Stimulated activated CD4-positive, alpha-beta T cell treated with anti-CD3 and anti-CD28 coated beads, Interleukin-4, amount 100 ng/mL, for 48 hours (primary cell): ENCODE data around the gene AK5.
"Not testable (repeated sequence)": the region's sequence is repeated elsewhere in the genome, so short reads cannot be mapped to it uniquely, and the experiment has no call there.

Experiments used
- DNase-seq, 2 donors: peaks; one replicate each; pipeline ENCODE4 v3.0.0-alpha.2; 2020; ENCODE audit warnings: low read depth in 2 of 2

AK5 gene

DNA sequence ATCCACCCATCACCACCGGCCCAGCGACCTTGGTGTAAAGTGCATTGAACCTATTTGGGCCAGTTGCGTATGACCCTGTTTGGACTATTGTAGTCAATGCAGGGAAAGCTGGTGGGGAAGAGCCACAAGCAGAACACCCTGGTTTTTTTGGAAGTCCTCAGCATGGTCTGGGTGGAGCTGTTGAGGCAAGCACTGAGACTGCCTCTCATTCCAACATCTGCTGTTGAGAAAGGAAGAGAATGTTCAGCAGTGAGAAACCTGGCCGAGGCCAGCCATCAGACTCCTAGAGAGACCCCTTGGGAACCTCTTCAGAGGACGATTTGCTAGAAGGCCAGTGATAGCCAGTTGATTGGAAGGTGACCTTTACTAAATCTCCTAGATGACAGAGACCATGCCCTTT is 217.6 kb downstream of the AK5 start:
- no peak for DNase-seq

DNA sequence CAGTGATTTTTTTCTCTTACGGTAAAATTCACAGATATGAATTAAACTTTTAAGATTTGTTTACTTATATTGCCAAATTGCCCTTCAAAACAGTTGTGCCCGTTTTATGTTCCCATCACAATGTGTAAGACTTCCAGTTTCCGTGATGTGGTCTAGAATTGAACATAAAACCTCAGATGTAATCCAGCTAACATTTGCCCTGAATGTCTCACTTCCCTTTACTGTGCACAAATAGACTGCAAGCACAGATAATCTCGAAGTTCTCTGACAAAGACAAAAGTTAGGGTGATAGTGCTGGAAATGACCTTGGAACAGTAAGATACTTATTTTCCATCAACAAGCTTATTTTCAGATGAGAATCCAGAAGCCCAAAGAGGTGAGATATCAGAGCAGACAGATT is 223.2 kb downstream of the AK5 start:
- no peak for DNase-seq

DNA sequence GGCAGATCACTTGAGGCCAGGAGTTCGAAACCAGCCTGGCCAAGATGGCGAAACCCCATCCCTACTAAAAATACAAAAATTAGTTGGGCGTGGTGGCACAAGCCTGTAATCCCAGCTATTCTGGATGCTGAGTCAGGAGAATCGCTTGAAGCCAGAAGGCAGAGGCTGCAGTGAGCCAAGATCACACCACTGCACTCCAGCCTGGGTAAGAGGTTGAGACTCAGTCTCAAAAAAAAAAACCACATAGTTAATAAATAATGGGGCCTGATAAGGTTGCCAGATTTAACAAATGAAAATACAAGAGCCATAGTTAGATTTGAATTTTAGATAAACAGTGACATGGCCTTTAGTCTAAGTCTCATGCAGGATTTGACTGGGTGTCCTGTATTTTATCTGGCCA is 225.0 kb downstream of the AK5 start:
- DNase-seq, result no peak

DNA sequence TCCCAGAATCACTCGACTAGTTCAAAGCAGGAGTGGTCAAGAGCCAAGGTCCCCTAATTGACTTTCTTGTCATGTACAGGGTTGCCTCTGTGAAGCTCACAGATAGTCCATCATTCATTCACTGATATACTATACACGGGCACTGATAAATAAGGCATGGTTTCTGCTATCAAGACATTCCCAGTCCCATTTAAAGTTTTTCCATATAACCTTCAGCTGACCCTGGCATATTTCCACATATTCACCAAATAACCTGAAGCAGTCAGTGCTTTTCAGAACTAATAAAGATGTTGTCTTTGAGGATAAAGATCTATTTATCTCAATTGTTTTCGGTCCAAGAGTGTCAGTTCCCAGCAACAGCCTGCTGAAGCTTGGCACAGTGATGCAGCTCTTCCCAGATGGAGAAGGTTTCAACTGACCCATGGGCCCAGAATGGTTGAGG is 227.3 kb downstream of the AK5 start:
- no peak for DNase-seq

DNA sequence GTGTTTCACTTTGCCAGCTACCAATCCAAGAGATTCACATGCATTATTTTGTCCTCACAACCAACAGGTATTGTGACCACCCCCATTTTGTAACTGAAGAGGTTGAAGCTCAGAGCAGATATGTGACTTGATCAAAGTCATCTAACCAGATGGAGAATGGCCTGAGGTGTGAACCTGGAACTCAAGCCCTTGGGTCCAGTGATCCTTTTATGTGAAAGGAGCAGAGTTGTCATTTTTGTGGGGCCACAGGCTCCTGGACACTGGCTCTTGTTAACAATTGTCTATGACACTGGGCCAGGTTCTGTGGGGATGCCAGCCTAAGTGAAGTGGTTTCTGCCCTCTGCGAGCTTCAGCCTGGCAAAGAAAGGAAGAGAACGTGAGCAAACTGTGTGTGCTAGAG is 228.1 kb downstream of the AK5 start:
- no peak for DNase-seq

DNA sequence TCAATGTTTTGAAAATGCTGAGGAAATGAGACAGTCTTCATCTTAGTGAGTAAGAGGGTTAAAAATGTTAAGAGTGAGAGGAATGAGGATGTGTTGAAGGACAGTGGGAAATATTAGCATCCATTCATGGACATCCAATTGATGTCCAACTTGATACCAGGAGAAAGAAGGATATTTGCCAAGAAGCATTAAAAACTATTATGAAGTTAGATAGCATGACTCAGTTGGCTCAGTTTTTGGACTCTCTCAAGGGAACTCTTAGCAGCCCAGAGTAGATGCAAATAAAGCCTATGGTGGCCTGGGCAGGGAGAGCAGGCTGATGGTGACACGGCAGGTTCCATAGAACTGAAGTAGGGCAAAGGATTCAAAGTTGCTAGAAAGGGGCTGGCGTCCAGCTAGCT is 229.6 kb downstream of the AK5 start:
- DNase-seq, result no peak

DNA sequence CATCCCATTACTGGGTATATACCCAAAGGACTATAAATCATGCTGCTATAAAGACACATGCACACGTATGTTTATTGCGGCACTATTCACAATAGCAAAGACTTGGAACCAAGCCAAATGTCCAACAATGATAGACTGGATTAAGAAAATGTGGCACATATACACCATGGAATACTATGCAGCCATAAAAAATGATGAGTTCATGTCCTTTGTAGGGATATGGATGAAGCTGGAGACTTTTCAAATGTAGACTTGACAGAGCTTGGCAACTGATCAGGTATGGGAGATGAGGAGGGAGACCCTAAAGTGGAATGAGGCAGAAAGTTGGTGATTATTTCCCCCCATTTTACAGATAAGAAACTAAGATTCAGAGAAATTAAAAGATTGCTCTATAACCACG is 230.8 kb downstream of the AK5 start:
- DNase-seq, result not testable (repeated sequence)

DNA sequence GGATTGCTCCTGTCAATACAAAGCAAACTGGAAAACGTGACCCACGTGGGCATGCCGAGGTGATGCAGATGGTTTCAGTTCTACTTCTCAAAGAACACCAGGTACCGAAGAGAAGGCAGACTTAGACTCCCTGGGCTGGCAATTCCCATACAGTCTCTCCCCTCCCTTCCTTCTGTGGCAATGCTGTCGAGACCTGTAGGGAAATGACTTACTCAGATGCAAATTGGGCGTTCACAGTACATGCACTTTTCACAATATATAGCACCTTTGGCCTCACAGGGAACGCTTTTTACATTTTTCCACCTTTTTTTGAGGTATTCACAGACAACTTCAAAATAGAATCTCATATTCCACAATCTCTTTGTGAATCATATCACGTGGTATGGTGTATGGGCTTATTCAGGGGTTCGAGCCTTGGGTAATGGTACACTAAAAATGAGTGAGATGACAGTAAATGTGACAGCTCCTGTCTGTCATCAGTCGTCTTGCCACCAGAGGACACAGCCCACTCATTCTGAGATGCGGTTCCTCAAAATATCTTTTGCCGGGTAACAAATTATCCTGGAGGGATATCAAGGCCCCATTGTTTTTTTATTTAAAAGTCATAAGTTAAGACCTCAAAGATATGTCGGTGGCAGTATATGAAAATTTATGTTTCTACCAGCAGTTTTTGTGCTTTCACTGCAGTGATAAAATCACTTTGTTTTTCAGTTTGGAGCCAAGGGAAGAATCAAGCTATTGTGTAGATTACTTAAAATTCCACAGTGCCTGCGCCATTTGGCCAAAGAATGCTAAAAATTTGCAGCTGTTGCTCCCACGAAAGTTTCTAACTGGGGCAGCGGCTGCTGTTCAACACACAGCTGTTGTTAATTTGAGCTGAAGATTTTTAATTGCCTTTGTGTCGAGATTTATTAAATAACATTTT is 232.3 kb downstream of the AK5 start:
- no peak for DNase-seq

DNA sequence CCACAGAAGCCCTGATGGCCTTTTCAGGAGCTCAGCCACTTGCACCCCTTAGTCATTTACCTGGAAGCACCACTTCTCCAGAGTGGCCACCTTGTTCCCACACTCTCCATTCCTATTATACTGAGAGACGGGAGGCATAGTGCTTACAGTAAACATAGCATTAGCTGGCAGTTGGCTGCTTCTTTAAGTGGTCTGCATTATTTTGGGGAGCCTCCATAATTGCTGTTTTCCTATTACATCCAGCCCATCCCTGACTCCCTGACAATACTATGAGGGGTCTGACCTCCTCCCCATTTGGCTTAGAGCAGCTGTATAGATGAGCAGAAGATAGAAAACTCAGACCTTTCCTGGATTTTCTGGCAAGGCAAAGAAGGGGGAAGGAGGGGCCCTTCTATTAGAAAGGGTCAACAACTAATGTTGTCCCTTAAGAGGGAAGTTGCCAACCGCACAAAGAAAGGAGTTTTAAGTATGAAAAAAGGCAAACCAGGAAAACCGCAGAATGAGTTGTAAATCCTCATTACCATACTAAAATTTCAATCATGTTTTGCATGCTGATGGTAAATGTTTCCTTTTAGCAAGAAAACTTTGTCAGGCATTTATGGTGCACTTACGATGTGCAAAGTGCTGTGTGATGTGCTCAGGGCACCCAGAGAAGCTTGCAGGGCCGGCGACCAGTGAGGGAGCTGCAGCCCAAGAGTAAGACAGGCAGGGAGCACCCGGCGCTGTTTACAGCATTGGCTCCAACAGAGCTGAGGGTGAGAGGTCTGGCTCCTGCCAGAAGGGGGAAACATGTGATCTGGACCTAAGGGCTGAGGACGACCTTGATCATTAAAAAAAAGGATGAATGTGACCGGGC is 233.3 kb downstream of the AK5 start:
- no peak for DNase-seq

DNA sequence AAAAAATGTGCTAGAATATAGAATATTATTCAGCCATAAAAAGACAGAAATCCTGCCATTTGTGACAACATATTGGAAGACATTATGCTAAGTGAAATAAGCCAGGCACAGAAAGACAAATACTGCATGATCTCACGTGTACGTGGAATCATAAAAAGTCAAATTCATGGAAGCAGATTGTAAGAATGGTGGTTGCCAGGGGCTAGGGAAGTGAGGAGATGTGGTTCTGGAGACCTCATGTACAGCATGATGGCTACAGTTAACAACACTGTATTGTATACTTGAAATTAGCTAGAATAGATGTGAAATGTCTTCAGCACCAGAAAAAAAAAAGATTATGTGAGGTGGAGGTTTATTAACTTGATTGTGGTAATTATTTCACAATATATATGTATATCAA is 234.3 kb downstream of the AK5 start:
- DNase-seq, result no peak

DNA sequence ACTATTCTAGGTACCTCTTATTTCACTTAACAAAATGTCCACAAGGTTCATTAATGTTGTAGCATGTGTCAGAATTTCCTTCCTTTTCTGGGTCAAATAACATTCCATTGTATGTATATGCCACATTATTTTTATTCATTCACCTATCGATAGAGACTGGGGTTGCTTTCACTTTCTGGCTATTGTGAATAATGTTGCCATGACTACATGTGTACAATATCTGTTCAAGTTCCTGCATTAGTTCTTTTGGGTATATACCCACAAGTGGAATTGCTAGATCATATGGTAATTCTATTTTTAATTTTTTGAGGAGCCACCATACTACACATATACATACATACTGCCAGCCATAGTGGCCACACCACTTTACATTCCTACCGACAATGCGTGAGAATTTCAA is 242.2 kb downstream of the AK5 start:
- DNase-seq, result no peak

DNA sequence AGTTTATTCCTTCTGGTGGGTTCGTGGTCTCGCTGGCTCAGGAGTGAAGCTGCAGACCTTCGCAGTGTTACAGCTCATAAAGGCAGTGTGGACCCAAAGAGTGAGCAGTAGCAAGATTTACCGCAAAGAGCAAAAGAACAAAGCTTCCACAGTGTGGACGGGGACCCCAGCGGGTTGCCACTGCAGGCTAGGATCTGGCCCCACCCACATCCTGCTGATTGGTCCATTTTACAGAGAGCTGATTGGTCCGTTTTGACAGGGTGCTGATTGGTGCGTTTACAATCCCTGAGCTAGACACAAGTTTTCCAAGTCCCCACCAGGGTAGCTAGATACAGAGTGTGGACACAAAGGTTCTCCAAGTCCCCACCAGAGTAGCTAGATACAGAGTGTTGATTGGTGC is 249.3 kb downstream of the AK5 start:
- not testable (repeated sequence) for DNase-seq

DNA sequence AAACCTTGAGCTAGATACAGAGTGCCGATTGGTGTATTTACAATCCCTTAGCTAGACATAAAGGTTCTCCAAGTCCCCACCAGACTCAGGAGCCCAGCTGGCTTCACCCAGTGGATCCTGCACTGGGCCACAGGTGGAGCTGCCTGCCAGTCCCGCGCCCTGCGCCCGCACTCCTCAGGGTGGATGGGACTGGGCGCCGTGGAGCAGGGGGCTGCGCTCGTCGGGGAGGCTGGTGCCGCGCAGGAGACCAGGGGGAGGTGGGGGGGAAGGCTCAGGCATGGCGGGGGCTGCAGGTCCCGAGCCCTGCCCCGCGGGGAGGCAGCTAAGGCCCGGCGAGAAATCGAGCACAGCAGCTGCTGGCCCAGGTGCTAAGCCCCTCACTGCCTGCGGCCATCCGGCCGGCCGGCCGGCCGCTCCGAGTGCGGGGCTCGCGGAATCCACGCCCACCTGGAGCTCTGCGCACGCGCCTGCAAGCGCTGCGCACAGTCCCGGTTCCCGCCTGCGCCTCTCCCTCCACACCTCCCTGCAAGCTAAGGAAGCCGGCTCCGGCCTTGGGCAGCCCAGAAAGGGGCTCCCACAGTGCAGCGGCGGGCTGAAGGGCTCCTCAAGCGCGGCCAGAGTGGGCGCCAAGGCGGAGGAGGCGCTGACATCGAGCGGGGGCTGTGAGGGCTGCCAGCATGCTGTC is 249.9 kb downstream of the AK5 start:
- DNase-seq, result not testable (repeated sequence)

DNA sequence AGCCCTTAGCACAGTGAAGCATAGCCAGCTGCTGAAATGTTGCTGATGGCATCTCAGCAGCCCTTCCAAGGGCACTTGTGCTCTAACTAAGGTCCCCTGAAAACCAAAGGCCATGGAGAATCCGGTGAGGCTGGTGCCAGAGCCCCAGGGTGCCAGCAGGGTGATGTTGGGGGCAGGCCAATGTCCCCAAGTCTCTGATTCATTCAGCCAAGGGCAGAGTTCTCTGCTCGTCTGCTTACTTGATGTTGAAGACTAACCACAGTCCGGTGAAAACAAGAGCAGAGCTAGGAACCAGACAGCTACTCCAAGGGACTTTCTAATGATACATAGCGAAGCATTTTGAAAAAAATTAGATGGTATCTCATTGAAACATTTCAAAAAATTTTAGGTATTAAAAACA is 250.8 kb downstream of the AK5 start:
- DNase-seq, result no peak

DNA sequence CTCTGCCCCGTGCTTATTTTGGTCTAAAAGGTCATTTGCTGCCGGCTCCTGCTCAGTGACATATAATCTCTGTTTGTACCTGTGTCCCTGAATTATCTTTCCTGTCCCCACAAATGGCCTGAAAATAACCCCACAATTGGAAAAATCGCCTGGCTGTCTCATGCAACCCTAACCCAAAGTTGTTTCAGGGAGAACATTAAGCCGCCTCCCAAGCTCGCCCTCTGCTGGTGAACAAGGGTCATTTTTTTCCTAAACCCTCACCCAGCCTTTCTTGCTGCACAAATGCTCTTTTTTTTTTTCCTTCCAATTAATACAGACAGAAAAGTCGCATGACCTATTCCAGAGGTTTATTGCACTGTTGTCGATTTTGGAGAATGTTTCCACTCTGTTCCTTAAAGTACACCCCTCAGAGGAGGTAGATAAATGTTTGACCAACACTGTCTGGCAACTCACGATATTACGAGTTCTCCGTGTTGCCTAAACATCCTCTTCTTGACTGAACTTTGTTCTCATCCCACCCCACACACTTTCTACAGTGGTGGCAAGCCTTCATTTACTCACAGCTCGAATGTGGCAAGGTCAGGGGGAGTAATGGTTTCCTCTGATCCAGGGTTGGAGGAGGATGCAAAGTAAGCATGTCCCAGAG is 252.0 kb downstream of the AK5 start:
- peak; percentile 30 to 46 for DNase-seq

DNA sequence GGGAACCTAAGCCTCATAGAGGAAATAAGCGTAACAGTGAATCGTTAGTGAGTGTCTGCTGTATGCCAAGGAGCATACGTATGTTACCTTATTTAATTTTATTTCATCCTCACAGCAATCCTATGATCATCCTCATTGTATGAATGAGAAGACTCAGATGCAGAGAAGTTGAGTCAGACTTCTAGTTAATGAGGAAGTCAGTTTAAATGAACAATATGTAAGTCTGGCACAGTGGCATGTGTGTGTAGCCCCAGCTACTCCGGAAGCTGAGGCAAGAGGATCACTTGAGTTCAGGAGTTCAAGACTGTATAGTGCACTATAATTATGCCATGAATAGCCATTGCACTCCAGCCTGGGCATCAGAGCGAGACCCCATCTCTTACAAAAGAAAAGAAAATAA is 252.6 kb downstream of the AK5 start:
- no peak for DNase-seq

DNA sequence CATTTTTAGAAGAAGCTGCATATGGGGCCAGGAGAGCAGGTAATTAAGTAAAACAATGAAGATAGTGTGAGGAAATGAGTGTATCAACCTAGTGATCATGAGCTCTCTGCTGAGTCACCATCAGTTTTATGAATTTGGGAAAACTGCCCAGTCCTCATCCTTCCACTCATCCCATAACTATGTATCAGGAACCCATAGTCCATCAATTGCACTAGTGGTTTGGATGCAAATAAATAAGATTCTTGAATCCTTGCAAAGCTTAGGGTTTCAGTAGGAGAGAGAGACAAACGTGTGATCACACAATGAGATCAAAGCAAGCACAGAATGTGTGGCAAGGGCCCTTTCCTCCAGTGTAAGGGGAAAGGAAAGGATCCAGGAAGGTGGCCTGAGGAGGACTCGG is 255.0 kb downstream of the AK5 start:
- no peak for DNase-seq

DNA sequence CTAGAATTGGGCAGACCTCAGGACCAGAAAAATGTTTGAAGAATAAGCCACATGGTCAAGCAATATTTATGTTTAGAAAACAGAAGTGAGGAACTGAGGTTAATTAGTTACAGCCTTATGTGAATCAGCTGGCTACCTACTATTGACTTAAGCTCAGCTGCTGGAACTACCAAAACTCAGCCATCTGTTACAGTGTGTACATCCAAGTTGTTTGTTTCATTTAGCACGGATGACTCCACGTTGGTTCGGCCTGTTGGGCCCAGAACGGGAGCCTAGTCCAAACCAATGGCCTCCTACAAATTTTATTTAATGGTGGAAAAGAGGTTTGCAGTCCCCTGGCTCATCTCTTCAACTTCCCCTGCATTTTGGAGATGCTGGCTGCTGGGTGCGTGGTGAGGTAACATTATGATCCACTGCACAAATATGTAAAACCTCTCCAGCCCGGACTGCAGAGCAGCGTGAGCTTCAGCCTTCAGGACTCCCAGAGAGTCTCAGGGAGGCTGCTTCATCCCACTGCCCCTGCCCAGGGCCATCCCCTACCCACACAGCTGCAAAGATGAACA is 257.2 kb downstream of the AK5 start:
- DNase-seq, result no peak

DNA sequence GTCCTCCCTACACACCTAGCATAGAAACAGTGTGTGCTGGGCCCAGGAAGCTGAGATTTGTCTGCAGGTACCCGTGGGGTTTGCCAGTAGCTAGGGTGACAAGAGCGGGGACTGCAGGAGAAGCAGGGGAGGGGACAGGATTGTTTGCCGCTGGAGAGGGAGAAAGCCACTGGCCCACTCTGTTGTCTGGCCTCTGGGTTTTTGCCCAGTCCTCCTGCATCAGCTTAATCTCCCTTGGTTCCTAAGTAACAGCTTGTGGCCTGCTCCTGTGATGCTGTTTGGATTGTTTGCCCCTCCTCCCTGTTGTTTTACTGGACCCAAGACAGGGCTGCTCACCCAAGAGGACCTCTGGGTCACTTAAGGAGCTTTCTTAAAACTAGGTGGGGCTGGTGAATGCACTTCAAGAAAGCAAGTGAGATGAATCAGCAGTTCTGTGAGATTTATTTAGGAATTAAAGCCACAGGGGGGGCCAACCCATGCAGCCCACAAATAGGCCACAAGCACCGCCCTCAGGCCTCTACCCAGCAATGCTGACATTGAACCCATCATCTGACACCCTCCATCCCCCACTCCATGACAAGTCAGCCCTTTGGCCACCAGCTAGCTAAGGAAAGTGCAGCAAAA is 257.8 kb downstream of the AK5 start:
- no peak for DNase-seq

DNA sequence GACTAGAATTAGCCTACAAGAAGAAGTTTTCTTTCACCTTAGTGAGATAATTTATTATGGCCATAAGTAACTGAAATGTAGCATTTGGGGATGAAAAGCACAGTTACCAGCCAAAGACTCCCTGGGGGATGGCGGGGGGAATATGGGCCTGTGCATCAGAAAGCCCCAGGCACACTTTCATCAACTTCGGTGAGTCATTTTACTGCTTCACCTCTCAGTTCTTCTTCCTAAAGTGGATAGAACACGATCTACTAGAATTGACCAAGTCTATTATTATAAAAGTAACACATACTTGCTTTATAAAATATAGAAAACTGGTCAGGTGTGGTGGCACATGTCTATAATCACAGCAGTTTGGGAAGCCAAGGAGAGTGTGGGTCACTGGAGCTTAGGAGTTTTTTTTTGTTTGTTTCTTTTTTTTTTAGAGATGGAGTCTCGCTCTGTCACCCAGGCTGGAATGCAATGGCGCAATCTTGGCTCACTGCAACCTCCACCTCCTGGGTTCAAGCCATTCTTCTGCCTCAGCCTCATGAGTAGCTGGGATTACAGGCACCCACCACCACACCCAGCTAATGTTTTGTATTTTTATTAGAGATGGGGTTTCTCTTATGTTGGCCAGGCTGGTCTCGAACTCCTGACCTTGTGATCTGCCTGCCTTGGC is 258.8 kb downstream of the AK5 start:
- DNase-seq, result no peak
